ENCODE results near the gene RNASEH2B.

DNA sequence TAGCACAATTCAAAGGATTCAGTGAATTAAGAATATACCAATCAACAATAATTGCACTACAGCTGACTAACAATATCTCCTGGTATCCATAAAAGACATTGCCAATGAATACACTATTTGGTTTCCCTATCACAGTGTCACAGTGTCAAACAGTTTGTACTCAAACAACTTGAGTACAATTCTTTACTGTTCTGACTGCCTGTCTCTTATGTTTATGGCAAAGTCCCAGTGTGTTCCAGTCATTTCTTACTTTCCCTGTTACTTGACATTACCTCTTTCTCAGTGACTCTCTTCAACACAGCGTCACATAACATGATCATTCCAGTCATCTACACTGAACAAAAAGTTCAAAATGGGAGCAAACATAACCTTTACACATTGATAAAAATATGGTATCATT lies 21.2 kb upstream of the RNASEH2B start:
- TF ChIP-seq CTCF (IDR thresholded peaks at IDR 0.05) (no peak), POLR2A (IDR thresholded peaks at IDR 0.05) (no peak)

Measured in breast epithelium (tissue), 3 donors.